BJ (cell line): Measurements from ENCODE around the gene AP4S1. TPM values are rescaled to one million over a fixed set of nuclear protein-coding genes. Genes with fewer than 3 reads are reported as not detected.
"Not testable (repeated sequence)": the region's sequence is repeated elsewhere in the genome, so short reads cannot be mapped to it uniquely, and the experiment has no call there.

Experiments
- CTCF ChIA-PET: fragments of 350-600 bp; formaldehyde crosslinking; extraction: SDS; loops from one replicate; lab custom pipeline; 2021; ENCODE audit warnings: antibody characterized with exemption, inconsistent platforms; lab: Yijun Ruan, JAX
- POLR2A ChIA-PET: fragments of 300-600 bp; sonication (Branson Sonifier 250); formaldehyde crosslinking; extraction: SDS; loops from one replicate; lab custom pipeline; 2021; ENCODE audit warnings: antibody characterized with exemption; lab: Charles Lee
- DNase-seq: peaks from one replicate; pipeline ENCODE4 v3.0.0-alpha.2; 2011; ENCODE audit warnings: low read depth
- H3K27me3 ChIP-seq: 2 replicates; pipeline ENCODE4 v1.6.0; 2011; ENCODE audit warnings: low read length; ENCODE audit not compliant: control insufficient read depth, insufficient read depth
- H3K36me3 ChIP-seq: 2 replicates; pipeline ENCODE4 v1.5.1; 2011; ENCODE audit warnings: low read length; ENCODE audit not compliant: control insufficient read depth, insufficient read depth
- H3K4me3 ChIP-seq: 2 replicates; pipeline ENCODE4 v1.5.1; 2011; ENCODE audit warnings: low read depth, mild to moderate bottlenecking, control low read depth, low read length
- polyA plus RNA-seq: library from polyadenylated mRNA; depleted of rRNA; stranded (reverse); fragments of >200 nt; gene quantifications from 2 replicates; pipeline ENCODE4 v1.2.3, GENCODE V29; 2011
- TF ChIP-seq, protein P1 (sequence below): IDR thresholded peaks from 2 replicates; pipeline ENCODE4 v1.5.1; 2011; ENCODE audit warnings: low read depth, mild to moderate bottlenecking, control low read depth, inconsistent platforms, low read length, moderate library complexity; ENCODE audit not compliant: insufficient read depth

Gene AP4S1
- polyA plus RNA-seq, 1 experiment = 2.5 TPM

DNA sequence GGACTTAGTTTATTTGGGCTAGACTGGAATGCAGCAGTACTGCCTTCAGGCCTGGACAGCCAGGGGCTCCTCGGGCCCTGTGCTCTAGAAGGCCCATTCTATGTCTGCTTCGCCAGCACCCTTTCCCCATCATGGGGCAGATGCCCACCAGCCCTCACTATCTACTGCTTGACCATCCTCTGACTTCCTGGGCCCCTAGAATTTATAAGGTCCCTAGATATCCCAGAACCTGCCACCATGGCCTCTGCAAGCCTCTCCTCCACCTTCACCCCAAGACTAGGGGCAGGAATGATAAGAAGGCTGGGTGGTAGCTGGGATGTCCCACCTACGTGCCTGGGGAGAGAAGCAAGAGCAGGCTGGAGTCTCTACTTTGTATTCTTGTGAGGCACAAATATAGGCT lies 59.6 kb downstream of the AP4S1 start:
- H3K27me3 ChIP-seq = no peaks in the 10 kb centered on the region

DNA sequence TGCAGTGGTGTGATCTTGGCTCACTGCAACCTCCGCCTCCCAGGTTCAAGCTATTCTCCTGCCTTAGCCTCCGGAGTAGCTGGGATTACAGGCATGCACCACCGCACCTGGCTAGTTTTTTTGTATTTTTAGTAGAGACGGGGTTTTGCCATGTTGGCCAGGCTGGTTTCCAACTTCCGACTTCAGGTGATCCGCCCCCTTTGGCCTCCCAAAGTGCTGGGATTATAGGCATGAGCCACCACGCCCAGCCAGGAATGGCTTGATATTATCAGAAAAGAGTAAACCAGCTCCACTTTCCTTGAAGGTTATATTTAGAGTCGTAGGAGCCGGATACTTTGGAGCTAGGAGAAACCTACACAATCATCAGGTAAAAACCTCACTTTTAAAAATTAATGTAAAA lies 61.0 kb downstream of the AP4S1 start:
- H3K4me3 ChIP-seq, DNase-seq, H3K27me3 ChIP-seq, H3K36me3 ChIP-seq, POLR2A ChIA-PET: not testable (repeated sequence)
- CTCF ChIA-PET = interaction anchor here (1.0 to 2.0 kb wide), 3 partner anchors 9 to 107 kb away, joined by 3 to 12 read pairs (median 5); no protein-coding TSS in a partner anchor

More for the DNA sequence above, 59.6 kb downstream of the AP4S1 start:
- TF ChIP-seq, protein P1, sequence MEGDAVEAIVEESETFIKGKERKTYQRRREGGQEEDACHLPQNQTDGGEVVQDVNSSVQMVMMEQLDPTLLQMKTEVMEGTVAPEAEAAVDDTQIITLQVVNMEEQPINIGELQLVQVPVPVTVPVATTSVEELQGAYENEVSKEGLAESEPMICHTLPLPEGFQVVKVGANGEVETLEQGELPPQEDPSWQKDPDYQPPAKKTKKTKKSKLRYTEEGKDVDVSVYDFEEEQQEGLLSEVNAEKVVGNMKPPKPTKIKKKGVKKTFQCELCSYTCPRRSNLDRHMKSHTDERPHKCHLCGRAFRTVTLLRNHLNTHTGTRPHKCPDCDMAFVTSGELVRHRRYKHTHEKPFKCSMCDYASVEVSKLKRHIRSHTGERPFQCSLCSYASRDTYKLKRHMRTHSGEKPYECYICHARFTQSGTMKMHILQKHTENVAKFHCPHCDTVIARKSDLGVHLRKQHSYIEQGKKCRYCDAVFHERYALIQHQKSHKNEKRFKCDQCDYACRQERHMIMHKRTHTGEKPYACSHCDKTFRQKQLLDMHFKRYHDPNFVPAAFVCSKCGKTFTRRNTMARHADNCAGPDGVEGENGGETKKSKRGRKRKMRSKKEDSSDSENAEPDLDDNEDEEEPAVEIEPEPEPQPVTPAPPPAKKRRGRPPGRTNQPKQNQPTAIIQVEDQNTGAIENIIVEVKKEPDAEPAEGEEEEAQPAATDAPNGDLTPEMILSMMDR = no peak
- DNase-seq = no peak
- ChIA-PET CTCF (interaction anchor here (1.6 kb wide), 1 partner anchor 10 kb away, joined by 3 read pairs; no protein-coding TSS in a partner anchor), POLR2A (no interaction called here)
- H3K4me3 ChIP-seq = no peak overlapping the region
- no peaks in the 10 kb centered on the region for H3K36me3 ChIP-seq

DNA sequence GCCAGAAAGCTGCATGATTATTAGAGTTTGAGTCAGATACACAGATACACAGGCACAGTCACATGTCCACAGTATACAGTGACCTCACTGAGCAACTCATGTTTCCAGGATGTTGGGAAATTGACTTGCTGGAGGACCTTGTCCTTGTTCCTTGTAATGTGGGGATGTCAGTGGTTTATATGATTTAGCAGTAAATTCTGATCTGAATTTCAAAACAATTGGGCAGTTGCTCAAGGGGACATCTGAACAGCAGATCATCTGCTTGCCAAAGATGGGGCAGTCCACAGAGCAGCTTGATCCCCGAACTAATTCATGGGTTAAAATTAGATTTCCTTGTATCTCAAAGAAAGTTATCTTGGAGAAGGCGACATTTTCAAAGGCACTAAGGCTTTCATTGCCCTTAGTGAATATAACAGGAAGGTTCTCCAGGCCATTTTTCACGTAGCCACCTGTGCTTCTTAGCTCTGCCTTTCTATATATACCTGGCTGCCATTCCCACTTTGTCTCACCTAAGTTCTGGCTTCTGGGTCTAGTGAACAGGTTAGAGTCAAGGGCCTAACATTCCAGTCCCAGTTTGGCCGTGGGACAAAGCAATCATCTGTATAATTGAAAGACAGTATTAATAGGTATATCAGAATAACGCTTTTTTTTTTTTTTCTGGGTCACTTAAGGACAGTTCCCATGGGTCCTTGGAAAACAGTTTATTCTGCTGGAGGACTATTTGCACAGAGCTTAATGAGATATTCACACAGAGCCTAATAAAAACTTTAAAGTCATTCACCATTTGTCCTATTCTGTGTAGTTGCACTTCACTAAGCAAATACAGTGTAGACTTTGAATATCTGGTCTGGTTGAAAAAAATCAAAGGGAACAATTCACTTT lies 65.7 kb downstream of the AP4S1 start:
- Histone ChIP-seq H3K27me3 (no peaks in the 10 kb centered on the region), H3K36me3 (no peaks in the 10 kb centered on the region), H3K4me3 (no peak overlapping the region)
- CTCF ChIA-PET = interaction anchor here (1.4 to 1.7 kb wide), 2 partner anchors 9 to 111 kb away, joined by 5 to 11 read pairs; no protein-coding TSS in a partner anchor
- TF ChIP-seq, protein P1 = no peak
- peak; percentile 82 for DNase-seq
- POLR2A ChIA-PET = interaction anchor here (0.5 kb wide), 1 partner anchor 272 kb away, joined by 10 read pairs; no protein-coding TSS in a partner anchor

DNA sequence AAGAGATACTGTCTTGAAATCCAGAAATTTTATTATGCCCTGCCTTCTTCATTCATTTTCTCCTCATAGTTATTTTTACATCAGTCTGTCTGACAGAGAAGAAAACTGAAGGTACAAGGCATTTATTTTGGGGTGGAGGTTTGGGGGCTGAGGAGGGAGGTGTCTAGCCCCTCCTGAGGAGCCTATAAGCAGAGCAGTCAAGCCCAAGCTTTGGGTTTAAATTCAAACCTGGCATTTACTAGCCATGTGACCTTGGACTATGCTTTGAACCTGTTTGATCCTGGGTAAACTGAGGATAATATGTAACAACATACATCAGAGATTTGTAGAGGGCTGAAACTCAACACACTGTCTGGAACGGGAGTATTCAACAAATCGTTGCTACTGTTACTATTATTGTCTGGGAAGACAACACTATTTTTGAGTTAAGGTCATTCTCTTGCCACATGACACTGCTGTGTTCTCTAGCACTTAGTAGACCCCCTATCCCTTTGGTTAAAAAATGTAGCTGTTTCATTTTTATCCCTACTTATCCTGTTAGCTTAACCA lies 66.8 kb downstream of the AP4S1 start:
- DNase-seq = no peak
- no peaks in the 10 kb centered on the region for H3K27me3 ChIP-seq
- no peaks in the 10 kb centered on the region for H3K36me3 ChIP-seq
- TF ChIP-seq, protein P1 = no peak
- POLR2A ChIA-PET = no interaction called here
- CTCF ChIA-PET = no interaction called here
- H3K4me3 ChIP-seq = no peak overlapping the region

DNA sequence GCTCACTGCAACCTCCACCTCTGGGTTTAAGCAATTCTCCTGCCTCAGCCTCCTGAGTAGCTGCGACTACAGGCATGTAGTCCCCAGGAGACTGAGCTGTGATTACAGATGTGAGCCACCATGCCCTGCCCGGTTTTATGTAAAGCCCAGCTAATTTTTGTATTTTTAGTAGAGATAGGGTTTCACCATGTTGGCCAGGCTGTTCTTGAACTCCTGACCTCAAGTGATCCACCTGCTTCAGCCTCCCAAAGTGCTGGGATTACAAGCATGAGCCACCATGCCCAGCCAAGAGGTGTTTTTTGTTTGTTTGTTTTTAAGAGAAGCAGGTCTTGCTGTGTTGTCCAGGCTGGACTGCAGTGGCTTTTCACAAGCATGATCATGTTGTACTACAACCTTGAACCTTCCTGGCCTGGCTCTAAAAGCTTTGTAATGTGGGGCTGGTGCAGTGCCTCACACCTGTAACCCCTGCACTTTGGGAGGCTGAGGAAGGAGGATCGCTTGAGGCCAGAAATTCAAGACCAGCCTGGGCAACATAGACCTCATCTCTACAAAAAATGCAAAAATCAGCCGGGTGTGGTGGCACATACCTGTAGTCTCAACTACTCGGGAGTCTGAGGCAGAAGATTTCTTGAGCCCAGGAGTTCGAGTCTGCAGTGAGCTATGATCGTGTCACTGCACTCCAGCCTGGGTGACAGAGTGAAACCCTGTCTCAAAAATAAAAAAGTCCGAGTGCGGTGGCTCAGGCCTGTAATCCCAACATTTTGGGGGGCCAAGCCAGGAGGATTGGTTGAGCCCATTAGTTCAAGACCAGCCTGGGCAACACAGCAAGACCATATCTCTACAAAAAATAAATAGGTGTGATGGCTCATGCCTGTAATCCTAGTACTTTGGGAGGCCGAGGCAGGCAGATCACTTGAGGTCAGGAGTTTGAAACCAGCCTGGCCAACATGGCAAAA lies 68.7 kb downstream of the AP4S1 start:
- DNase-seq, H3K36me3 ChIP-seq, H3K27me3 ChIP-seq, CTCF ChIA-PET, H3K4me3 ChIP-seq, POLR2A ChIA-PET: not testable (repeated sequence)

DNA sequence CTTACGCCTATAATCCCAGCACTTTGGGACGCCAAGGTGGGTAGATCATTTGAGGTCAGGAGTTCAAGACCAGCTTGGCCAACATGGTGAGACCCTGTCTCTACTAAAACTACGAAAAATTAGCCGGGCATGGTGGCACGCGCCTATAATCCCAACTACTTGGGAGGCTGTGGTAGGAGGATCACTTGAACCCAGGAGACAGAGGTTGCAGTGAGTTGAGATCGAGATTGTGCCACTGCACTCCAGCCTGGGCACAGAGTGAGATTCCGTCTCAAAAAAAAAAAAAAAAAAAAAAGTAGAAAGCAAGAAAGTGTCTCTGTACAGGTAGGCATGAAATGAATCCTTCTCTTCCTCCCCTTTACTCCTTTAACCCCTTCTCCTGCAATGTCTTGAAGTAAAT lies 70.4 kb downstream of the AP4S1 start:
- H3K36me3 ChIP-seq, H3K27me3 ChIP-seq, H3K4me3 ChIP-seq, POLR2A ChIA-PET, DNase-seq: not testable (repeated sequence)
- CTCF ChIA-PET = interaction anchor here (0.6 to 1.2 kb wide), 2 partner anchors 116 to 438 kb away, joined by 3 read pairs; no protein-coding TSS in a partner anchor
